Central memory CD8-positive, alpha-beta T cell (primary cell): ENCODE data around the gene PWWP2A.
"Not testable (repeated sequence)": the region's sequence is repeated elsewhere in the genome, so short reads cannot be mapped to it uniquely, and the experiment has no call there.

Experiments used
- ATAC-seq: fragments of 150-1000 bp; cut with Tn5 transposase; replicated peaks from 2 replicates; pipeline ENCODE4 v1.10.0; 2022; ENCODE audit warnings: mild to moderate bottlenecking, moderate FRiP score, moderate number of reproducible peaks; ENCODE audit not compliant: poor library complexity, severe bottlenecking; ENCODE audit errors: extremely low read depth
- DNase-seq, 2 donors: peaks; one replicate each; pipeline ENCODE4 v3.0.0; 2021; ENCODE audit warnings: low spot score in 2 of 2
- H3K27ac Mint-ChIP-seq: one replicate; pipeline ENCODE4 v1.8.0; 2022; ENCODE audit warnings: low read depth, mild to moderate bottlenecking, moderate library complexity, mixed read lengths
- H3K27me3 Mint-ChIP-seq: one replicate; pipeline ENCODE4 v1.8.0; 2022; ENCODE audit warnings: mixed read lengths
- H3K36me3 Mint-ChIP-seq: one replicate; pipeline ENCODE4 v1.8.0; 2022; ENCODE audit warnings: mild to moderate bottlenecking, moderate library complexity, mixed read lengths; ENCODE audit not compliant: insufficient read depth
- H3K4me1 Mint-ChIP-seq: one replicate; pipeline ENCODE4 v1.8.0; 2022; ENCODE audit warnings: mixed read lengths
- H3K4me3 Mint-ChIP-seq: one replicate; pipeline ENCODE4 v1.8.0; 2022; ENCODE audit warnings: mild to moderate bottlenecking, moderate library complexity, mixed read lengths
- H3K9me3 Mint-ChIP-seq: one replicate; pipeline ENCODE4 v1.8.0; 2022; ENCODE audit warnings: mixed read lengths

The PWWP2A gene

GRCh38 chr5:160119142-160119904, at the start of gene PWWP2A:
PWWP2A (minus strand) TSS chr5:160119450; CDS start chr5:160119388, 62 bp downstream.
- Mint-ChIP-seq H3K36me3 (peaks cover 25% of the 10 kb centered on the region), H3K4me3 (peak within 1 kb of the TSS; percentile 86), H3K27ac (peak within 1 kb of the TSS; percentile 75), H3K27me3 (peaks cover 15% of the 10 kb centered on the region), H3K9me3 (no peaks in the 10 kb centered on the region), H3K4me1 (peaks cover 10% of the 10 kb centered on the region)
- DNase-seq (peak; percentile 90 to 97), ATAC-seq (peak; percentile 94)

- ATAC-seq = no peak
- Mint-ChIP-seq H3K27ac (no peak overlapping the region), H3K9me3 (no peaks in the 10 kb centered on the region), H3K27me3 (peaks cover 50% of the 10 kb centered on the region), H3K4me1 (no peaks in the 10 kb centered on the region), H3K36me3 (no peaks in the 10 kb centered on the region), H3K4me3 (no peak overlapping the region)
- no peak for DNase-seq
Observed at GRCh38 chr5:160167624-160168165, 48.4 kb upstream of the PWWP2A start.

GRCh38 chr5:160166973-160167623, 47.8 kb upstream of the PWWP2A start:
- no peak overlapping the region for H3K4me3 Mint-ChIP-seq
- ATAC-seq (no peak), DNase-seq (no peak)
- H3K9me3 Mint-ChIP-seq = no peaks in the 10 kb centered on the region
- H3K27me3 Mint-ChIP-seq = peaks cover 50% of the 10 kb centered on the region
- H3K36me3 Mint-ChIP-seq = no peaks in the 10 kb centered on the region
- no peak overlapping the region for H3K27ac Mint-ChIP-seq
- H3K4me1 Mint-ChIP-seq = no peaks in the 10 kb centered on the region

GRCh38 chr5:160166069-160166972, 47.1 kb upstream of the PWWP2A start:
- no peak overlapping the region for H3K27ac Mint-ChIP-seq
- DNase-seq = no peak
- no peak for ATAC-seq
- no peaks in the 10 kb centered on the region for H3K36me3 Mint-ChIP-seq
- H3K4me3 Mint-ChIP-seq = no peak overlapping the region
- H3K4me1 Mint-ChIP-seq = no peaks in the 10 kb centered on the region
- H3K27me3 Mint-ChIP-seq = peaks cover 50% of the 10 kb centered on the region
- H3K9me3 Mint-ChIP-seq = no peaks in the 10 kb centered on the region

GRCh38 chr5:160165137-160166068, 46.2 kb upstream of the PWWP2A start:
- H3K27me3 Mint-ChIP-seq = peaks cover 50% of the 10 kb centered on the region
- no peaks in the 10 kb centered on the region for H3K9me3 Mint-ChIP-seq
- no peaks in the 10 kb centered on the region for H3K4me1 Mint-ChIP-seq
- H3K27ac Mint-ChIP-seq = no peak overlapping the region
- DNase-seq (no peak), ATAC-seq (no peak)
- H3K4me3 Mint-ChIP-seq = no peak overlapping the region
- no peaks in the 10 kb centered on the region for H3K36me3 Mint-ChIP-seq

GRCh38 chr5:160162910-160163309, 43.7 kb upstream of the PWWP2A start:
- no peaks in the 10 kb centered on the region for H3K4me1 Mint-ChIP-seq
- DNase-seq (no peak), ATAC-seq (no peak)

GRCh38 chr5:160161626-160162025, 42.4 kb upstream of the PWWP2A start:
- Mint-ChIP-seq H3K27me3 (peaks cover 34% of the 10 kb centered on the region), H3K9me3 (no peaks in the 10 kb centered on the region), H3K4me3 (no peak overlapping the region), H3K36me3 (no peaks in the 10 kb centered on the region), H3K4me1 (no peaks in the 10 kb centered on the region), H3K27ac (no peak overlapping the region)
- ATAC-seq = no peak
- DNase-seq = no peak

More at GRCh38 chr5:160162910-160163309, 43.7 kb upstream of the PWWP2A start:
- no peak overlapping the region for H3K27ac Mint-ChIP-seq
- no peaks in the 10 kb centered on the region for H3K36me3 Mint-ChIP-seq
- no peak overlapping the region for H3K4me3 Mint-ChIP-seq
- H3K9me3 Mint-ChIP-seq = no peaks in the 10 kb centered on the region
- H3K27me3 Mint-ChIP-seq = peaks cover 47% of the 10 kb centered on the region

- not testable (repeated sequence) for ATAC-seq, H3K36me3 Mint-ChIP-seq
Observed at GRCh38 chr5:160160875-160161274, 41.6 kb upstream of the PWWP2A start.

GRCh38 chr5:160159991-160160792, 40.9 kb upstream of the PWWP2A start:
- no peak overlapping the region for H3K4me3 Mint-ChIP-seq
- H3K27ac Mint-ChIP-seq = no peak overlapping the region
- H3K36me3 Mint-ChIP-seq = no peaks in the 10 kb centered on the region
- no peak for ATAC-seq
- H3K27me3 Mint-ChIP-seq = peaks cover 19% of the 10 kb centered on the region
- H3K4me1 Mint-ChIP-seq = no peaks in the 10 kb centered on the region
- H3K9me3 Mint-ChIP-seq = no peaks in the 10 kb centered on the region
- DNase-seq = no peak

More at GRCh38 chr5:160160875-160161274, 41.6 kb upstream of the PWWP2A start:
- not testable (repeated sequence) for DNase-seq, H3K4me3 Mint-ChIP-seq, H3K27ac Mint-ChIP-seq, H3K4me1 Mint-ChIP-seq, H3K9me3 Mint-ChIP-seq
- H3K27me3 Mint-ChIP-seq = peaks cover 26% of the 10 kb centered on the region

- ATAC-seq (no peak), DNase-seq (no peak)
- Mint-ChIP-seq H3K27ac (no peak overlapping the region), H3K9me3 (no peaks in the 10 kb centered on the region), H3K27me3 (peaks cover 4% of the 10 kb centered on the region), H3K4me3 (no peak overlapping the region), H3K36me3 (no peaks in the 10 kb centered on the region), H3K4me1 (no peaks in the 10 kb centered on the region)
Observed at GRCh38 chr5:160158087-160158486, 38.8 kb upstream of the PWWP2A start.
